GM12878 (cell line): ENCODE results near the gene KIRREL3. TPM values are rescaled to one million over a fixed set of nuclear protein-coding genes. Genes with fewer than 3 reads are reported as not detected.

Experiments used
- ATAC-seq: fragments of 200-7000 bp; cut with Tn5 transposase; 3 replicates; pipeline ENCODE4 v1.9.1; 2020; ENCODE audit warnings: mild to moderate bottlenecking, moderate library complexity
- BruUV-seq: library from RNA; stranded (reverse); fragments of 400-500 nt; replicated peaks from 2 replicates; lab custom pipeline; 2021; lab: Mats Ljungman, UMichigan
- CTCF ChIA-PET: fragments of 300-600 bp; sonication (Branson Sonifier 250); formaldehyde crosslinking; extraction: SDS; loops from one replicate; lab custom pipeline; 2021; ENCODE audit warnings: inconsistent platforms; lab: Yijun Ruan, JAX
- POLR2A ChIA-PET: fragments of 350-600 bp; formaldehyde crosslinking; extraction: SDS; loops from one replicate; lab custom pipeline; 2021; ENCODE audit warnings: inconsistent platforms; lab: Charles Lee
- RAD21 ChIA-PET: fragments of 300-600 bp; sonication (Branson Sonifier 250); formaldehyde crosslinking; loops from one replicate; lab custom pipeline; 2023; ENCODE audit warnings: antibody characterized with exemption; ENCODE audit not compliant: unreplicated experiment; lab: Charles Lee
- SMC1A ChIA-PET: fragments of 300-600 bp; sonication (Branson Sonifier 250); formaldehyde crosslinking; loops from one replicate; lab custom pipeline; 2023; ENCODE audit not compliant: unreplicated experiment, uncharacterized antibody; lab: Charles Lee
- DNase-seq: peaks from one replicate; pipeline ENCODE4 v3.0.0-alpha.2; 2011; ENCODE audit warnings: low read depth, low spot score
- FAIRE-seq: peaks from 3 replicates; lab custom pipeline; 2011; peaks lifted over from hg19 to GRCh38; lab: Jason Lieb, UNC
- H2AFZ ChIP-seq: 2 replicates; pipeline ENCODE4 v1.6.0; 2011; ENCODE audit warnings: low read depth, low read length, control low read depth; ENCODE audit not compliant: control insufficient read depth
- H3K27ac ChIP-seq: 2 replicates; pipeline ENCODE4 v1.5.1; 2011; ENCODE audit warnings: control low read depth; ENCODE audit not compliant: control insufficient read depth, insufficient read depth
- H3K27me3 ChIP-seq, 2 experiments: replicated peaks in 1 of 2; 2 replicates each; pipeline versions ENCODE4 v1.6.0 to v1.6.1; 2011; ENCODE audit warnings: low read length in 1 of 2; ENCODE audit not compliant: control insufficient read depth in 2 of 2, insufficient read depth in 2 of 2
- H3K36me3 ChIP-seq, 2 experiments: 2 replicates each; pipeline ENCODE4 v1.5.1; 2011; ENCODE audit warnings: low read length in 1 of 2; ENCODE audit not compliant: control insufficient read depth in 2 of 2, insufficient read depth in 2 of 2
- H3K4me1 ChIP-seq: 2 replicates; pipeline ENCODE4 v1.6.1; 2011; ENCODE audit warnings: mild to moderate bottlenecking, low read length, moderate library complexity, mixed read lengths; ENCODE audit not compliant: control insufficient read depth, insufficient read depth
- H3K4me2 ChIP-seq: 2 replicates; pipeline ENCODE4 v1.6.0; 2011; ENCODE audit warnings: control low read depth; ENCODE audit not compliant: control insufficient read depth, insufficient read depth
- H3K4me3 ChIP-seq: fragments of 200-600 bp; sonication (generic); 2 replicates; pipeline ENCODE4 v1.5.1; 2016
- H3K79me2 ChIP-seq: 2 replicates; pipeline ENCODE4 v1.6.0; 2011; ENCODE audit warnings: low read length; ENCODE audit not compliant: control insufficient read depth, insufficient read depth
- H3K9ac ChIP-seq: 2 replicates; pipeline ENCODE4 v1.8.0; 2011; ENCODE audit warnings: low read length, control low read depth, mixed read lengths; ENCODE audit not compliant: control insufficient read depth, insufficient read depth
- H3K9me3 ChIP-seq: replicated peaks from 3 replicates; pipeline ENCODE4 v1.5.1; 2011; ENCODE audit warnings: mild to moderate bottlenecking, low read length; ENCODE audit not compliant: control insufficient read depth, insufficient read depth
- H4K20me1 ChIP-seq: 2 replicates; pipeline ENCODE4 v1.6.0; 2011; ENCODE audit not compliant: control insufficient read depth, insufficient read depth
- BRCA1 ChIP-seq: IDR thresholded peaks from 2 replicates; pipeline ENCODE4 v1.6.1; 2011; ENCODE audit warnings: low read depth, low read length, improper control_type of control experiment
- CBX5 ChIP-seq: sonication (generic); IDR thresholded peaks from 2 replicates; pipeline ENCODE4 v1.6.1; 2016; ENCODE audit warnings: low read depth, moderate library complexity, mild to moderate bottlenecking, inconsistent platforms
- EP300 ChIP-seq, 2 experiments: fragments of 150-350 bp in 1 of 2; IDR thresholded peaks; 2 replicates each; pipeline ENCODE4 v1.6.1; 2011 to 2012; ENCODE audit warnings: low read depth in 2 of 2, low read length in 2 of 2, borderline replicate concordance in 1 of 2, improper control_type of control experiment in 1 of 2, inconsistent platforms in 1 of 2; ENCODE audit not compliant: control insufficient read depth in 1 of 2
- MAX ChIP-seq: IDR thresholded peaks from 2 replicates; pipeline ENCODE4 v1.6.1; 2012; ENCODE audit warnings: low read depth, low read length, improper control_type of control experiment
- NFIC ChIP-seq: IDR thresholded peaks from 2 replicates; pipeline ENCODE4 v1.6.1; 2012; ENCODE audit warnings: low read depth, mild to moderate bottlenecking, inconsistent platforms, low read length, moderate library complexity
- POU2F2 ChIP-seq: IDR thresholded peaks from 3 replicates; pipeline ENCODE4 v1.6.1; 2011; ENCODE audit warnings: low read depth, mild to moderate bottlenecking, low read length, borderline replicate concordance
- RB1 ChIP-seq: fragments of 450-650 bp; formaldehyde crosslinking; IDR thresholded peaks from 2 replicates; pipeline ENCODE4 v1.6.1; 2017; ENCODE audit warnings: mild to moderate bottlenecking, borderline replicate concordance
- STAT3 ChIP-seq: IDR thresholded peaks from 2 replicates; pipeline ENCODE4 v1.6.1; 2011; ENCODE audit warnings: low read depth, low read length, improper control_type of control experiment
- TAF1 ChIP-seq: IDR thresholded peaks from 2 replicates; pipeline ENCODE4 v1.6.1; 2011; ENCODE audit warnings: mild to moderate bottlenecking, low read depth, low read length, borderline replicate concordance
- YBX1 ChIP-seq: fragments of 450-650 bp; IDR thresholded peaks from 2 replicates; pipeline ENCODE4 v1.6.1; 2016; ENCODE audit warnings: antibody characterized with exemption
- ZNF24 ChIP-seq: fragments of 450-650 bp; IDR thresholded peaks from 2 replicates; pipeline ENCODE4 v1.6.1; 2017; ENCODE audit warnings: antibody characterized with exemption, mild to moderate bottlenecking
- WGBS: methylation state at CpG from one replicate; pipeline ENCODE4 v1.1.6; 2016; ENCODE audit warnings: low lambda C conversion rate; ENCODE audit not compliant: insufficient replicate concordance, insufficient coverage; ENCODE audit errors: missing lambda C conversion rate; 5-methylcytosine and 5-hydroxymethylcytosine counted together
- in situ Hi-C: fragments of 300-500 bp; cut with MboI; formaldehyde crosslinking; loops from 9 replicates; pipeline ENCODE4 v1.14.3; 2018; ENCODE audit warnings: mixed read lengths
- intact Hi-C: fragments of 100-400 bp; cut with micrococcal nuclease; formaldehyde crosslinking; loops from one replicate; pipeline ENCODE4 v1.14.2; 2022; ENCODE audit not compliant: unreplicated experiment
- polyA plus RNA-seq, 11 experiments: library from polyadenylated mRNA; depleted of rRNA in 4 of 11; unstranded in 6 of 11; stranded (reverse) in 5 of 11; fragments of >200 nt; fragmentation: Nextera tagmentation in 4 of 11; fragmentation: Illumina TruSeq in 1 of 11; extraction: Ambion mirVana in 4 of 11; extraction: Trizol in 1 of 11; gene quantifications; 1 replicate in 1 of 11; 2 replicates in 10 of 11; pipeline versions ENCODE4 v1.2.1 to v1.2.3, GENCODE V29; 2011 to 2016; ENCODE audit warnings: inconsistent platforms in 2 of 11, missing spikeins in 2 of 11, low read depth in 1 of 11
- total RNA-seq, 4 experiments: library from RNA; depleted of rRNA in 3 of 4; stranded (reverse); fragments of >200 nt in 3 of 4; fragmentation: Illumina TruSeq in 1 of 4; extraction: Trizol in 1 of 4; gene quantifications; 2 replicates each; pipeline versions ENCODE4 v1.2.1 to v1.2.3, GENCODE V29; 2013 to 2021
- TF ChIP-seq, protein P1 (sequence below): fragments of 450-650 bp; IDR thresholded peaks from 2 replicates; pipeline ENCODE4 v1.6.1; 2018; ENCODE audit warnings: borderline replicate concordance, mild to moderate bottlenecking; ENCODE audit not compliant: partially characterized antibody
- TF ChIP-seq, protein P2 (sequence below): fragments of 450-650 bp; IDR thresholded peaks from 2 replicates; pipeline ENCODE4 v1.6.1; 2016; ENCODE audit warnings: mild to moderate bottlenecking
- TF ChIP-seq, protein P3 (sequence below): fragments of 150-350 bp; IDR thresholded peaks from 2 replicates; pipeline ENCODE4 v1.6.1; 2014; ENCODE audit warnings: mild to moderate bottlenecking, low read depth, low read length

Gene KIRREL3
- total and polyA plus RNA-seq, 10 of the 15 experiments (the other 5 are each of a cell fraction or from before 2014, with no cell fraction given): under 0.01 TPM; not detected in 9

DNA sequence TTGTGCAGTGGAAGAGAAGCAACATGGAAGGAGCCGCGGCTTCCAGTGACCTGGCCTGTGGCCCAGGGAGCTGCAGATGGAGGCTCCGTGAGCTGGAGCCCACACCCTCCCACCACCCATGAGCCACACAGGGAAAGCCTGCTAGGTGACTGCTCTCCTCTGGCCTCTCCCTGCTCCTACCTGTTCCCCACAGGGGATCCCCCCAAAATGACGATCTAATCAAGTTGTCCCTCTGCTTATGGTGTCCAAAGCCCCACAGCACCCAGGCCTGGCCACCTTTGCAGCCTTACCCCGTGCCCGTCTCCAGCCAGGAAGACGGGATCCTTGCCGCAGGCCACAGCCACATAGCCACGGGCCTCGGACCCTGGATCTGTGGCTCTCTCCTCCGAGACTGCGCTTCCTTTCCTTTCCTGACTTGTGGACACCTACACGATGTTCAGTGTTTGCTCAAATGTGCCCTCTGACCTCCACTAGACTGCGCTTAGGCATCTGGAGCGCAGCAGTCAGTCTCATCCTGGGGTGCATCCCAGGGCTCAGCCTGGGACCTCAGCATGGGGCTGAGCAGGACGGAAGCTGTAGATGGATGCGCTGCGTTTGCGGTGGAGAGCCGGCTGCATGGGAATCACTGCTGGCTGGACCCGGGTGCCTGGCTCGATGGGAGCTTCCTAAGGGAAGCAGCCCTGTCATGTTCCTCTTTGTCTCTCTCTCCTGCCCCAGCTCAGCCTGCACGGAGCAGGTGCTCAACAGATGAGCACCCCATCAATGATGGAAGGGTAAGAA, 511.8 kb downstream of the KIRREL3 start (continued):
- TF ChIP-seq, protein P1, sequence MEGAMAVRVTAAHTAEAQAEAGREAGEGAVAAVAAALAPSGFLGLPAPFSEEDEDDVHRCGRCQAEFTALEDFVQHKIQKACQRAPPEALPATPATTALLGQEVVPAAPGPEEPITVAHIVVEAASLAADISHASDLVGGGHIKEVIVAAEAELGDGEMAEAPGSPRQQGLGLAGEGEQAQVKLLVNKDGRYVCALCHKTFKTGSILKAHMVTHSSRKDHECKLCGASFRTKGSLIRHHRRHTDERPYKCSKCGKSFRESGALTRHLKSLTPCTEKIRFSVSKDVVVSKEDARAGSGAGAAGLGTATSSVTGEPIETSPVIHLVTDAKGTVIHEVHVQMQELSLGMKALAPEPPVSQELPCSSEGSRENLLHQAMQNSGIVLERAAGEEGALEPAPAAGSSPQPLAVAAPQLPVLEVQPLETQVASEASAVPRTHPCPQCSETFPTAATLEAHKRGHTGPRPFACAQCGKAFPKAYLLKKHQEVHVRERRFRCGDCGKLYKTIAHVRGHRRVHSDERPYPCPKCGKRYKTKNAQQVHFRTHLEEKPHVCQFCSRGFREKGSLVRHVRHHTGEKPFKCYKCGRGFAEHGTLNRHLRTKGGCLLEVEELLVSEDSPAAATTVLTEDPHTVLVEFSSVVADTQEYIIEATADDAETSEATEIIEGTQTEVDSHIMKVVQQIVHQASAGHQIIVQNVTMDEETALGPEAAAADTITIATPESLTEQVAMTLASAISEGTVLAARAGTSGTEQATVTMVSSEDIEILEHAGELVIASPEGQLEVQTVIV: no peak
- TF ChIP-seq STAT3 (no peak), TAF1 (no peak)

DNA sequence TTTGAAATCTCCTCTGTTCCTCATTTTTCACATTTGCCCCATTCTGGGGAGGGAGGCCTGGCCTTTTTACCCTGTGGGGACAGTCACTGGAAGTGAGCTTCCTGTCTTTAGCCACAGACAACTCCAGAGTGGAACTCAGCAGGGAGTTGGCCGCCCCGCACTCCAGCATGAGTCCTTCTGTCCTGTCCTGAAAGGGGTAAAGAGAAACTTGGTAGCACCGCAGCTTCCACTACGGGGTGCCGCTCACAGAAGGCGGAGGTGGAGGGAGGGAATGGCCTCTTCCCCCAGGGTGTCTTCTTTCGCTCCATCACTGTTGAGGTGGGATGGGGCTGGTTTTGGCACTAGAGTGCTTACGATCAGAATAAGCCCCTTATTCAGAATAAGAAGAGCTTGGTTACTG, 512.9 kb downstream of the KIRREL3 start:
- H3K4me3 ChIP-seq: no peak overlapping the region
- H3K79me2 ChIP-seq: no peaks in the 10 kb centered on the region
- ATAC-seq: no peak

More for the DNA sequence above, 512.9 kb downstream of the KIRREL3 start:
- BruUV-seq: no TSS peak
- H3K9ac ChIP-seq: no peak overlapping the region
- in situ Hi-C loops: no loop called here
- no peaks in the 10 kb centered on the region for H3K36me3 ChIP-seq
- SMC1A ChIA-PET: no interaction called here
- no peak overlapping the region for H2AFZ ChIP-seq
- no peaks in the 10 kb centered on the region for H3K9me3 ChIP-seq
- H3K4me2 ChIP-seq: no peak overlapping the region
- no peak overlapping the region for H3K27ac ChIP-seq
- no peaks in the 10 kb centered on the region; the same call in 1 of the 2 replicates for H4K20me1 ChIP-seq
- RAD21 ChIA-PET: no interaction called here
- 56% methylated on average over 8 of the region's 8 CpGs for WGBS
- FAIRE-seq (no peak), DNase-seq (no peak)
- peaks cover 0 to 3% of the 10 kb centered on the region in 2 experiments; a peak in 3 of 4 replicates for H3K27me3 ChIP-seq
- POLR2A ChIA-PET: no interaction called here
- CTCF ChIA-PET: interaction anchor here (1.3 kb wide), 1 partner anchor 177 kb away, joined by 3 read pairs; no protein-coding TSS in a partner anchor
- TF ChIP-seq CBX5: no peak
- no peak for TF ChIP-seq POU2F2
- no peak for TF ChIP-seq EP300 (IDR thresholded peaks at IDR 0.05; ENCODE audit: borderline replicate concordance in 1 of 2, control insufficient read depth in 1 of 2, low read depth in 2 of 2, low read length in 2 of 2)
- TF ChIP-seq BRCA1: no peak
- TF ChIP-seq, protein P2, sequence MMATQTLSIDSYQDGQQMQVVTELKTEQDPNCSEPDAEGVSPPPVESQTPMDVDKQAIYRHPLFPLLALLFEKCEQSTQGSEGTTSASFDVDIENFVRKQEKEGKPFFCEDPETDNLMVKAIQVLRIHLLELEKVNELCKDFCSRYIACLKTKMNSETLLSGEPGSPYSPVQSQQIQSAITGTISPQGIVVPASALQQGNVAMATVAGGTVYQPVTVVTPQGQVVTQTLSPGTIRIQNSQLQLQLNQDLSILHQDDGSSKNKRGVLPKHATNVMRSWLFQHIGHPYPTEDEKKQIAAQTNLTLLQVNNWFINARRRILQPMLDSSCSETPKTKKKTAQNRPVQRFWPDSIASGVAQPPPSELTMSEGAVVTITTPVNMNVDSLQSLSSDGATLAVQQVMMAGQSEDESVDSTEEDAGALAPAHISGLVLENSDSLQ: no peak
- TF ChIP-seq, protein P3, sequence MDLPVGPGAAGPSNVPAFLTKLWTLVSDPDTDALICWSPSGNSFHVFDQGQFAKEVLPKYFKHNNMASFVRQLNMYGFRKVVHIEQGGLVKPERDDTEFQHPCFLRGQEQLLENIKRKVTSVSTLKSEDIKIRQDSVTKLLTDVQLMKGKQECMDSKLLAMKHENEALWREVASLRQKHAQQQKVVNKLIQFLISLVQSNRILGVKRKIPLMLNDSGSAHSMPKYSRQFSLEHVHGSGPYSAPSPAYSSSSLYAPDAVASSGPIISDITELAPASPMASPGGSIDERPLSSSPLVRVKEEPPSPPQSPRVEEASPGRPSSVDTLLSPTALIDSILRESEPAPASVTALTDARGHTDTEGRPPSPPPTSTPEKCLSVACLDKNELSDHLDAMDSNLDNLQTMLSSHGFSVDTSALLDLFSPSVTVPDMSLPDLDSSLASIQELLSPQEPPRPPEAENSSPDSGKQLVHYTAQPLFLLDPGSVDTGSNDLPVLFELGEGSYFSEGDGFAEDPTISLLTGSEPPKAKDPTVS: no peak
- TF ChIP-seq MAX: no peak
- no peak for TF ChIP-seq ZNF24
- TF ChIP-seq RB1: no peak
- TF ChIP-seq NFIC: no peak
- TF ChIP-seq YBX1: no peak
- intact Hi-C loops: no loop called here
- peaks cover 17% of the 10 kb centered on the region for H3K4me1 ChIP-seq
